ENCODE results near the gene PLA2G5.

The PLA2G5 gene

DNA sequence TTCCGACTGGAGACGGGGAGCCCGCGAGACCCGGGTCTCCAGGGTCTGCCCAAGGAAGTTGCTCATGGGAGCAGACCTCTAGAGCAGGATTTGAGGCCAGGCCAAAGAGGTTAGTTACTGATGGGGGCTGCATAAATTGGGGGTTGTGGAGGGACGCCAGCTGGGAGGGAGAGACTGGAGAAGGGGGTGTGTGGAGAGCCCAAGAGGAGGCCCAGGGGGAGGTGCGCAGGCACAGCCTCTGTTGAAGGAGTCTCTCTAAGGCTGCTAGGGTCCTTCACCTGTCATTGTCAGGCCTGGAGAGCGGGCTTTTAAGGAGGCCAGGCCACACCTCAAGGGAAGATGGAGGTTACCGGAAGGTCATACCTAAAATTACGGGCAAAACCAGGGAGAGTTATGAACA is 363 bp downstream of the PLA2G5 start:
- DNase-seq: no peak

- DNase-seq: no peak
Observed at GRCh38 chr1:20071416-20071815, 1.4 kb downstream of the PLA2G5 start.

GRCh38 chr1:20072771-20073170 is 2.8 kb downstream of the PLA2G5 start:
- DNase-seq: no peak

- DNase-seq: no peak
Observed at GRCh38 chr1:20073256-20073655, 3.3 kb downstream of the PLA2G5 start.

GRCh38 chr1:20074055-20074724 is 4.2 kb downstream of the PLA2G5 start:
- no peak for DNase-seq

GRCh38 chr1:20074725-20075171 is 4.8 kb downstream of the PLA2G5 start:
- no peak for DNase-seq

DNA sequence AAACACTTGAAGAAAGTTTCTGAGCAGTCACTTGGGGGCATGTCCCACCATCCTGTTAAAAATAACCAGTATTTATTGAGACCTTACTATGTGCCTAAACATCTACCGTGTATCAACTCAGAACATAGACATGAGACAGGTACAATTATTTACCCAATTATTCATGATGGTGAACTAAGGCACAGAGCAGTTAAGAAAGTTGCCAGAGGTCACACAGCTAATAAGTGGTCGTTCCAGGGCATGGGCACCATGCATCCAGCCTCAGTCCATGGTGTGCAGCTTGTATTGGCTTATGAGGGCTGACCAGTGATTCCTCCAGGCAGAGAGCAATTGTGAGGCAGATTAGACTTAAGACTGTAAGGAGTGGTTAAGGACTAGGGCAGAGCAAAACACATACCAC is 5.4 kb downstream of the PLA2G5 start:
- no peak for DNase-seq

- no peak for DNase-seq
Observed at GRCh38 chr1:20076223-20076622, 6.2 kb downstream of the PLA2G5 start.

GRCh38 chr1:20076710-20077461 is 6.9 kb downstream of the PLA2G5 start:
- DNase-seq: no peak

GRCh38 chr1:20078171-20078651 is 8.2 kb downstream of the PLA2G5 start:
- DNase-seq: no peak

DNA sequence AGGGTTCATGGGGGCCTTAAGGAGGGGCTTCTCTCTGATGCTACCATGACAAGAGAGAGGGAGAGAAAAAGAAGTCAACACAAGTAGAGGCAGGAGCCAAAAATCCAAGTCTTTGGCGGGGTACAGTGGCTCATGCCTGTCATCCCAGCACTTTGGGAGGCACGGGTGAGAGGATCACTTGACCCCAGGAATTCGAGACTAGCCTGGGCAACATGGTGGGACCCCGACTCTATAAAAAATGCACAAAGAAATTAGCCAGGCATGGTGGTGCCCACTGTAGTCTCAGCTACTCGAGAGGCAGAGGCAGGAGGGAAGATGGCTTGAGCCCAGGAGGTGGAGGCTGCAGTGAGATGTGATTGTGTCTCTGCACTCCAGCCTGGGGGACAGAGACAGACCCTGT is 8.7 kb downstream of the PLA2G5 start:
- no peak for DNase-seq

DNA sequence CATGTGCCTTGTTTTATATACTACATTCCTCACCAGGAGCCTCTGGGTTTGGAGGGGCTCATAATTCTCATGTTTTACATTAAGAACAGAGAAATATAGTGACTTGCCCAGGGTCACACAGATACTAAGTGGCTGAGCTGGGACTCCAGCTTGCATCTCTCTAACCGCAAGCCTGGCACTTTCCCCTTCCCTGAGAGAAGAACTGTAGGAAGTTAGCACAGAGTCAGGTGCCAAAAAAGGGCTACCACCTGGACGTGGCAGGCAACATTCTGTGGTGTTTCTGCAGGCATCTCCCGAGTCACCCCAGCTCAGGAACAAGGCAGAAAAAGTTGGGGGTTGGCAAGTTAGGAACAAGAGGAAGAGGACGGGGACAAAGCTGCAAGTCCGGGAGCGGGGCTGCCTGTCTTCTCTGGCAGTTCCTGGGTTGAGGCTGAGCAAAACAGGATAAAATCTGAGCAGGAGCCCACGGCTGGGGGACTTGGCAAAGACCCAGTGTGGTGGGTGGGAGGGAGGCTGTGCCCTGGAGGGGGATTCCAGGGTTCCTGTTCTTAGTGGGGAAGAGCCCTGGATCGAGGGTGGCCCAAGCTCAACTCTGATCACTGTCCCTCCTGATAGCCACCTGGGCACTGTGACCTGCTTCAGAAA is 9.8 kb downstream of the PLA2G5 start:
- no peak for DNase-seq

- DNase-seq: no peak
Observed at GRCh38 chr1:20080441-20081352, 10.7 kb downstream of the PLA2G5 start.

DNA sequence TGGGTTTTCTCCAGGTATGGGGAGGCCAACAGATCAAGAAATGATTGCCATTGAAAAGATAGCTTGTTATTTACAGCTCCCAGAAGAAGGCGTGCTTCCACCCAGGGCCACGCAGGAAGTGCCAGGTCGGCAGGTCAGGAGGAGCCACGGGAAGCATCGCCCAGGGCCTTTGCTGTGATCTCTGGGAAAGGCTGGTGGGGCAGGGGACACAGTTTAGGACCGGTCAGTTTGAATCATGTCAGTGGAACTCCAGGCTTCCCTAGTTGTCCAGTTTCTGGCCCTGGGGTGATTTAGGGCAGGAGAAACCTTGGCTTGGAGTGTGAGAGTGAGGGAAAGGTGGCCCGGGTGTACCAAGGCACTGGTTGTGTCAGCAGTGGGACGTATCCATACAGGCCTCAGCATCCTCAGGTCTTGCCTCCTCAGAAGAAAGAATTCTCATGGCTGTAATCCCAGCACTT is 11.4 kb downstream of the PLA2G5 start:
- no peak for DNase-seq

- no peak for DNase-seq
Observed at GRCh38 chr1:20082772-20083171, 12.8 kb downstream of the PLA2G5 start.

DNA sequence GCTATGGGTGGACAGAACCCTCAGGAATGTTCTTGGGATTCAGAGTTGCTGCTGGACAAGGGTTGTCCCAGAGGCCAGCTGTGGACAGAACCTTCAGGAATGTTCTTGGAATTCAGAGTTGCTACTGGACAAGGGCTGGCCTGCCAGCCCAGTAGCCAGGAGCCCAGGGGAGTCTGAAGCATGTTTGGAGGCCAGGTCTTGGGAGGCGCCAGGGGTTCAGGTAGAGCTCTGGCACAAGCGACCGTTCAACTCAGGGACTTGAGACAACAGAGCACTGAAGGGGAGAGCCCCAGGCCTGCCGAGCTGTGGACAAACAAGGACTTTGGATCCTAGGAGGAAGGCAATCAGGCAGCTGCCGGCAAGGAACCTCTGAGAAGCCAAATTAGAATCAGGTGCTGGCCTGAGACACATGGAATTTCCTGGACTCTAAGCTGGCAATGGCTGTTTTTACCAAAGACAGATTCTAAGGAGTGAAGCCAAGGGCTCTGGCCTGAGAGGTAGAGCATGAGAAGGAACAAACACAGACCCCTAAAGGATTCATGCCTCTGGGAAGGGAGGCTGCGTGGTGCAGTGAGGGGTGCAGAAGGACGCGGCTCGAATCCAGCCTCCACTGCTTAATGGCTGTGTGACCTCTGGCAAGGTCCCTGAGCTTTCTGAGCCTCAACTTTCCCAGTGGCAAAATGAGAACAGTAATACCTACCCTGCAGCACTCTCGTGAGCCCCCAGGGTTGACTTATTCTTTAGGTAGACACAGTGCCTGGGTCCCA is 13.4 kb downstream of the PLA2G5 start:
- no peak for DNase-seq

- DNase-seq: no peak
Observed at GRCh38 chr1:20086800-20087199, 16.8 kb downstream of the PLA2G5 start.

DNA sequence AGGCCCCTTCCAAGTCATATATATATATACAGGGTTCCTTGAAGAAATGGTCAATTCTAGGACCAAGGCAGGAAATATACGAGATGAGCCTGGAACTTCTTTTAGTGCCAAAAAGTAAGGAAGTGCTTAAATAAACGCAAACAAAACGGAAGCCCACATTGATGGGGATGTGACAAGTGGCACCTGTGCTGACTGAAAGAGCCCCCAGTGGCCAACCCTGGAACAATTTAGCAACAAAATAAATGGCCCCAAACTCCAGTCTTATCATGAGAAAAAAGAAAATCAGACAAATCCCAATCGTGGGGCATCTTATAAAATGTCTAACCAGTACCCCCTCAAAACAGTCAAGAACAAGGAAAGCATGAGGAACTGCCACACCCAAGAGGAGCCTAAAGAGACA is 17.7 kb downstream of the PLA2G5 start:
- DNase-seq: no peak

DNA sequence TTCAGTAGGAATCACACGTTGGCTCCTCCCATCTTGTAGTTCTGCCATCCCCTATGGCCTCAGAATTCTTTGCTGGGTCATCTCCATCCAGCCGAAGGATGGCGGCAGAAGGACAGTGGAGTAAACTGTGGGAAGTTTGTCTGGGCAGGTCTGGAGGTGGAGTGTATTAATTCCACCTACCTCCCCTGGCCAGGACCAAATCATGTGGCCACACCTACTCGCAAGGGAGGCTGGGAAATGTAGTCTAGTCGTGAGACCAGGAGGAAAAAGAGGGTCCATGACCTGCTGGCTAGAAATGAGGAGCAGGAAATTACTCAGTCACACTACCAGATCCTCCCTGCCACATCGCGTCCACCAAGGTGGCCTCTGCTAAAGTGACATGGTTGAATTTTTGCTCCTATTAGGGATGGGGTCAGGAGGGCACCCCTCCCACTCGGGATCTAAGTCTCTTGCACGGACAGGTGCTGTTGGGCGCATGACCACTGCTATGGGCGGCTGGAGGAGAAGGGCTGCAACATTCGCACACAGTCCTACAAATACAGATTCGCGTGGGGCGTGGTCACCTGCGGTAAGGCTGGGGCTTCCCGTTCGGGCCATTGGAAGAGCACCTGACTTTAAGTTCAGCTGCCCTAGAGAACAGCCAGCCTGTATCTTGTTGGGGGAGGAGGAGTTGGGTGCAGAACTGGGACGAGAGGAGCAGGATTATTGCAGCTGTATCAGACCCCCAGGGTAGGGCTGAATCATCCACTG is 19.5 kb downstream of the PLA2G5 start:
- no peak for DNase-seq

- DNase-seq: no peak
Observed at GRCh38 chr1:20090119-20090518, 20.1 kb downstream of the PLA2G5 start.

GRCh38 chr1:20090641-20091040 is 20.6 kb downstream of the PLA2G5 start:
- no peak for DNase-seq
